Measurements from ENCODE around the gene SMIM10L2A. TPM values are rescaled to one million over a fixed set of nuclear protein-coding genes. Genes with fewer than 3 reads are reported as not detected.
"Not testable (repeated sequence)": the region's sequence is repeated elsewhere in the genome, so short reads cannot be mapped to it uniquely, and the experiment has no call there.

The SMIM10L2A gene
- total RNA-seq, 1 donor from 2014 or later, result 0.85 TPM

DNA sequence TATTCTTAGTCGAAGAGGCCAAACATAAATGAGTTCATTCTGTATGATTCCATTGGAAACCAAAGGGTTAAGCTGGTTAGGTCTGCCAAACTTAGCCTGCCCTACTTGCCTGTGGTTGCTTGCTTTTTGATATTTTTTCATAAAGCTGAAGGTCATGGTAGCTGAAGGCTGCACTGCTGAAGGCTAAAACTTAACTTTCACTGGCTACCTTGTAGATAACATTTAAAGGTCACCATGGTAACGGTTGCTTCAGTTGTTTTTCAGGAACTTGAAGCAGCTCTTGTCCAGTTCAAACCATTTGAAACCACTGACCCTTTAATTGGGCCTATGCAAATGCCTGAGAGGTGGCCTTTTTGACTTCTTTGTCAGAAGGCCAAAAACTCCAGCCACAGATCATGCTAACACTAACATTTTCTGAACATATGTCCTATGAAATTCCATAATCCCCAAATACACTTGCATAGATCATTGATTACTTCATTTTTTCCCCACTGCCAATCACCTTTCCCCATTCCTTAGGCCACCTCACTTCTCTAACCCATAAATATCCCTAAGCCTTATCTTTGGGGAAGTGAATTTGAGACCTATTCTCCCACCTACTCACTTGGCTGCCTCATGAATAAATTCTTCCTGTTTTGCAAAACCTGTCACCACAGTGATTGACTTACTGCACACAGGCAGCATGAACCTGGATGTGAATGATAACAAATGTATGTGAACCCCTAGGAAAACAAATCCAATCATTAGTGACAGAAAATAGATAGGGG is 10.7 kb upstream of the SMIM10L2A start:
- intact Hi-C loops (cut with DNase I), result no loop called here
- no peaks in the 10 kb centered on the region for H3K36me3 ChIP-seq
- no peak overlapping the region for H3K4me3 ChIP-seq
- no peaks in the 10 kb centered on the region for H3K4me1 ChIP-seq
- TF ChIP-seq, protein P1, sequence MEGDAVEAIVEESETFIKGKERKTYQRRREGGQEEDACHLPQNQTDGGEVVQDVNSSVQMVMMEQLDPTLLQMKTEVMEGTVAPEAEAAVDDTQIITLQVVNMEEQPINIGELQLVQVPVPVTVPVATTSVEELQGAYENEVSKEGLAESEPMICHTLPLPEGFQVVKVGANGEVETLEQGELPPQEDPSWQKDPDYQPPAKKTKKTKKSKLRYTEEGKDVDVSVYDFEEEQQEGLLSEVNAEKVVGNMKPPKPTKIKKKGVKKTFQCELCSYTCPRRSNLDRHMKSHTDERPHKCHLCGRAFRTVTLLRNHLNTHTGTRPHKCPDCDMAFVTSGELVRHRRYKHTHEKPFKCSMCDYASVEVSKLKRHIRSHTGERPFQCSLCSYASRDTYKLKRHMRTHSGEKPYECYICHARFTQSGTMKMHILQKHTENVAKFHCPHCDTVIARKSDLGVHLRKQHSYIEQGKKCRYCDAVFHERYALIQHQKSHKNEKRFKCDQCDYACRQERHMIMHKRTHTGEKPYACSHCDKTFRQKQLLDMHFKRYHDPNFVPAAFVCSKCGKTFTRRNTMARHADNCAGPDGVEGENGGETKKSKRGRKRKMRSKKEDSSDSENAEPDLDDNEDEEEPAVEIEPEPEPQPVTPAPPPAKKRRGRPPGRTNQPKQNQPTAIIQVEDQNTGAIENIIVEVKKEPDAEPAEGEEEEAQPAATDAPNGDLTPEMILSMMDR (IDR thresholded peaks at IDR 0.05), result no peak
- no peak for DNase-seq (ENCODE audit: low spot score in 2 of 2)
- H3K9me3 ChIP-seq, result no peaks in the 10 kb centered on the region
- H3K27ac ChIP-seq, result no peak overlapping the region
- H3K27me3 ChIP-seq, result no peaks in the 10 kb centered on the region

DNA sequence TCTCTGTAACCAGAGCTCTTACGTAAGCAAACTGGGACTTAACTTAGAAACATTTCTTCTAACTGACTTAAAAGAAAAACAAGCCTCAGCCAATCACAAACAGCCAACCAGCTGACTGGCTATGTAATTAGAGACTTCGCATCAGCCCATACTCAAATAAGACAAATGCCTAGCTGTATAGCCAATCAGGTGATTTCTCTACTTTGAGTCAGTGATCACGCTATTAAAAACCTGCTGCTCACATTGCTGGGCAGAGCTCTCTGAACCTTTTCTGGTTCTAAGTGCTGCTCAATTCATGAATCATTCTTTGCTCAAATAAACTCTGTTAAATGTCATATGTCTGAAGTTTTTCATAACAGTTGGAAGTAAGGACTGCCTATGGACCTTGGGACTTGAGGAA is 9.9 kb upstream of the SMIM10L2A start:
- H3K4me3 ChIP-seq, result no peak overlapping the region
- H3K36me3 ChIP-seq, result no peaks in the 10 kb centered on the region
- TF ChIP-seq, protein P1 (IDR thresholded peaks at IDR 0.05), result no peak
- H3K9me3 ChIP-seq, result no peaks in the 10 kb centered on the region
- intact Hi-C loops (cut with DNase I), result no loop called here
- no peak for DNase-seq (ENCODE audit: low spot score in 2 of 2)
- no peaks in the 10 kb centered on the region for H3K27me3 ChIP-seq
- no peak overlapping the region for H3K27ac ChIP-seq
- no peaks in the 10 kb centered on the region for H3K4me1 ChIP-seq

DNA sequence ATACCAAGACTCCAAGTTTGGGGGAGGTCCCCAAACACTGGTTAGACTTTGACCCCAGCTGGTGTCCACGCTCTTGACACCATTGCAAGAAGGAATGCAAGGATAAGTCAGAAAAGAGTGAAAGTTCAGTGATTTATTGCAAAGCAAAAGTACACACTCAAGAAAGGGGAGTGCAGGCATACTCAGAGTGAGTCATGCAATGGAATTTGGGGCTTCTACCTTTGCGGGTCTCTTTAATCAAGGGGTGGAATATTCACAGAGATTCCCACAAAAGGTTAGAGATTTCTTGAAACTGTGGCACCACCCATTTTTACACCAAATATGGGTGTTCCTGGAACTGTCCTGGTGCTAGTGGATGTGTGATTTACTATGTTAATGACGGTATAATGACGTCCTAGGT is 5.2 kb upstream of the SMIM10L2A start:
- Histone ChIP-seq H3K27ac (no peak overlapping the region), H3K36me3 (no peaks in the 10 kb centered on the region), H3K9me3 (no peaks in the 10 kb centered on the region), H3K4me1 (no peaks in the 10 kb centered on the region), H3K4me3 (no peak overlapping the region), H3K27me3 (no peaks in the 10 kb centered on the region)
- intact Hi-C loops (cut with DNase I), result no loop called here
- no peak for DNase-seq (ENCODE audit: low spot score in 2 of 2)
- TF ChIP-seq, protein P1 (IDR thresholded peaks at IDR 0.05), result no peak

DNA sequence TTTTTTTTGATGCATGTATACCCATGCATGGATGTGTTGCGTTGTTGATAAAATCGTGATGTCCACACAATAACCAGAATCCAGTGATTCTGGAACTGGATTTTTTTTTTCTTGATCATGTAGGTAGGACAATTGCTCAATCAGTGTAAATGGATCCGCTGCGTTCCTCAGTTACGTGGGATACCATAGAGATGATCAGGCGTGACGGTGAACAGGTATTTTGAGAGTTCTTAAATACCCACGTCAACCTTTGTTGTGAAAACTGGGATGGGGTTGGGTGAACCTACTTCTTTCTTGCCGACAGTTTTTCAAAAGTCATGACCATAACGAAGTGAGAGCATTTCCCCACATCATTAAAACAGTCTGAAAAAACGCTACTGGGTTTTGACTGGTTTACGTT is 913 bp upstream of the SMIM10L2A start:
- Histone ChIP-seq H3K4me1 (no peaks in the 10 kb centered on the region), H3K36me3 (no peaks in the 10 kb centered on the region), H3K9me3 (no peaks in the 10 kb centered on the region), H3K4me3 (peak overlapping the region in 1 of 2 donors; percentile 53), H3K27ac (no peak overlapping the region), H3K27me3 (no peaks in the 10 kb centered on the region)
- TF ChIP-seq, protein P1 (IDR thresholded peaks at IDR 0.05), result no peak
- intact Hi-C loops (cut with DNase I), result no loop called here
- no peak for DNase-seq (ENCODE audit: low spot score in 2 of 2)

DNA sequence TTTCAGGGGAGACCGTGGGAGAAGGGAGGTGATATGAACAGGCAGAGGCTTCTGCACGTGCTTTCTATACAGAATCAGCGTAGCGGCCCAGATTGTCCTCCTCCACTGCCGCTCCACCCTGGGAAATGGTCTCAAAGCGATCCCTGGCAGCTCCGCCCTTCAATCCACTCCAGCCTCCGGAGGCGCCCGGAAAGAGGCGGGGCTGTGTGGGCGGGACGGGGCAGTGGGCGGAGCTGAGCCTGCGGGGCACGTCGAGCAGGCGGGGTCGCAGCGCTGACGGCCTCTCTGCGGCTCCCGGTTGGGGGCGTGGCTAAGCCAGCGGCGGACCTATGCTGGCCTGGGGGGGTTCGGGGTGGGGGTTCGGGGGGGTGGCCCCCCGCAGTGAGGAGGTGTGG is 210 bp upstream of the SMIM10L2A start:
- no peaks in the 10 kb centered on the region for H3K9me3 ChIP-seq
- H3K36me3 ChIP-seq, result no peaks in the 10 kb centered on the region
- H3K27me3 ChIP-seq, result no peaks in the 10 kb centered on the region
- no peaks in the 10 kb centered on the region for H3K4me1 ChIP-seq
- peak overlapping the region; percentile 53 to 69 for H3K4me3 ChIP-seq
- peak; percentile 29 to 80 for DNase-seq (ENCODE audit: low spot score in 2 of 2)
- TF ChIP-seq, protein P1 (IDR thresholded peaks at IDR 0.05), result no peak
- intact Hi-C loops (cut with DNase I), result no loop called here
- no peak overlapping the region for H3K27ac ChIP-seq

DNA sequence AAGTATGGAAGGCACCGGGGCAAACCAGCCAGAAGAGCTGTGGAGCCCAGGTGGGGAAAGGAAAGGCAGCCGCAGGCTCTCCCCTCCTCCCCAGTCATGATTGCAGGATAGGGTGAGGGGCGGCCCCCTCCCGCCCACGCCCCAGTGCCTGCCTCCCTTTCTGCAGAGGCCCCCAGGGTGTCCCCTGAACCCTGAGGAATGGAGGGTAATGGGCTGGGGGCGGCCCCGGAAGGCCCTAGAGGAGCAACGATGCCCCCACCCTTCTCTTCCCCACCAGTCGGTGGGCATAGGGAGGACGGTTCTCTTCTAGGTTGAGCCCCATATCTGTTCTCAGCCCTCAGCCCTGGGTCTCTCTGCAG is 1.0 kb downstream of the SMIM10L2A start:
- H3K27ac ChIP-seq; H3K4me1 ChIP-seq; DNase-seq (ENCODE audit: low spot score in 2 of 2); H3K27me3 ChIP-seq; H3K9me3 ChIP-seq; intact Hi-C loops (cut with DNase I); H3K36me3 ChIP-seq: not testable (repeated sequence)
- H3K4me3 ChIP-seq, result peak overlapping the region; percentile 53 to 69

DNA sequence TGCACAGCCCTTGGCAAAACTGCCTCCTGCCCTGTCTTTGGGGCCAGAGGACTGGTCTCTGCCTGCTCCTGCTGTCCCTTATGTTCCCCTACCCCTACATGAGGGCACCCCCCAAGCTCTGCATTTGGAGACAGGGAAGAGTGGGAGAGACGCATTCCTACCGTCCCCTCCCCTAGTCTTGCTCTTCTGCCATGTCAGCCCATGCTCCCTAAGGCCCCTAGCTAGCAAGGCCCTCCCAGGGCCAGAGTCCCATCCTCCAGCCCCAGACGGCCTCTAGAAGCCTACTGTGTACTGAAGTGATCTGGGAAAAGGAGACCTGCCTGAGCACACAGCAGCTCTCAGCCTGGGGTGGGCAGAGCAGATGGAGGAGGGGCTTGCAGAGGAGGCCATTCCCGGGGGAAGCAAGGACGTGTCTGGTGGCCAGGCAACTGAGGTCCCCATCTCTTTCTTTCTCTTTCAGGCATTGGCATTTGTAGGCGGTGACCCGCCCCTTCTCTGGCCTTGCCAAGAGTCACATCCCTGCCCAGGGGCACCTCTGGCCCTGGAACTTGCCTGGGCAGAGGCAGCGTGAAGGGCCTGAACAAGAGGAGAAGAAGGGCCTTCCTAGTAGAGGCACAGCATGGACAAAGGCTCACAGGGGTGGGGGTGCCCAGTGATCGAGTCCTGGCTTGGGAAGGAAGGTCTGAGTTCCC is 1.6 kb downstream of the SMIM10L2A start:
- H3K4me3 ChIP-seq; H3K9me3 ChIP-seq; H3K27ac ChIP-seq; H3K4me1 ChIP-seq; H3K27me3 ChIP-seq; DNase-seq (ENCODE audit: low spot score in 2 of 2); intact Hi-C loops (cut with DNase I); H3K36me3 ChIP-seq: not testable (repeated sequence)

All from ascending aorta (tissue), 2 donors.